PFSK-1 (cell line): ENCODE results near the gene CAPN5.

Experiments
- FOXP2 ChIP-seq: optimal IDR thresholded peaks from 2 replicates; pipeline ENCODE3; 2011; ENCODE audit warnings: borderline replicate concordance, control low read depth, inconsistent platforms; ENCODE audit not compliant: insufficient read depth; ENCODE audit errors: extremely low read length, extremely low read depth
- POLR2AphosphoS5 ChIP-seq: IDR thresholded peaks from 2 replicates; pipeline ENCODE4 v1.6.1; 2012; ENCODE audit warnings: low read depth, mild to moderate bottlenecking, control low read depth, low read length, moderate library complexity
- REST ChIP-seq, 2 experiments: IDR thresholded peaks; 2 replicates each; pipeline versions ENCODE4 v1.6.1 to v1.8.0; 2011 to 2012; ENCODE audit warnings: low read depth in 2 of 2, low read length in 2 of 2, control low read depth in 1 of 2, inconsistent platforms in 1 of 2, mild to moderate bottlenecking in 1 of 2, moderate library complexity in 1 of 2; ENCODE audit not compliant: insufficient read depth in 1 of 2
- SIN3A ChIP-seq: IDR thresholded peaks from 2 replicates; pipeline ENCODE4 v1.6.1; 2012; ENCODE audit warnings: mild to moderate bottlenecking, low read length, moderate library complexity, borderline replicate concordance; ENCODE audit not compliant: insufficient read depth
- TAF1 ChIP-seq: IDR thresholded peaks from 2 replicates; pipeline ENCODE4 v1.6.1; 2012; ENCODE audit warnings: low read length, control low read depth, borderline replicate concordance; ENCODE audit not compliant: insufficient read depth

CAPN5 gene

GRCh38 chr11:77171254-77171653 lies 104.5 kb downstream of the CAPN5 start:
- no peak for TF ChIP-seq REST (IDR thresholded peaks at IDR 0.05; ENCODE audit: insufficient read depth in 1 of 2, low read depth in 2 of 2, low read length in 2 of 2)
- no peak for TF ChIP-seq FOXP2
- no peak for TF ChIP-seq SIN3A
- TF ChIP-seq POLR2AphosphoS5, result no peak
- no peak for TF ChIP-seq TAF1

GRCh38 chr11:77171885-77172665 lies 105.3 kb downstream of the CAPN5 start:
- TF ChIP-seq POLR2AphosphoS5, result no peak
- TF ChIP-seq FOXP2, result no peak
- no peak for TF ChIP-seq TAF1
- TF ChIP-seq REST (IDR thresholded peaks at IDR 0.05; ENCODE audit: insufficient read depth in 1 of 2, low read depth in 2 of 2, low read length in 2 of 2), result no peak
- no peak for TF ChIP-seq SIN3A

GRCh38 chr11:77172666-77172982 lies 105.9 kb downstream of the CAPN5 start:
- TF ChIP-seq FOXP2 (peak; percentile 23), REST (IDR thresholded peaks at IDR 0.05; ENCODE audit: insufficient read depth in 1 of 2, low read depth in 2 of 2, low read length in 2 of 2) (no peak), POLR2AphosphoS5 (no peak), TAF1 (no peak), SIN3A (no peak)

- TF ChIP-seq FOXP2 (peak; percentile 62), SIN3A (no peak)
These were observed 106.7 kb downstream of the CAPN5 start for GRCh38 chr11:77173494-77173893.

DNA sequence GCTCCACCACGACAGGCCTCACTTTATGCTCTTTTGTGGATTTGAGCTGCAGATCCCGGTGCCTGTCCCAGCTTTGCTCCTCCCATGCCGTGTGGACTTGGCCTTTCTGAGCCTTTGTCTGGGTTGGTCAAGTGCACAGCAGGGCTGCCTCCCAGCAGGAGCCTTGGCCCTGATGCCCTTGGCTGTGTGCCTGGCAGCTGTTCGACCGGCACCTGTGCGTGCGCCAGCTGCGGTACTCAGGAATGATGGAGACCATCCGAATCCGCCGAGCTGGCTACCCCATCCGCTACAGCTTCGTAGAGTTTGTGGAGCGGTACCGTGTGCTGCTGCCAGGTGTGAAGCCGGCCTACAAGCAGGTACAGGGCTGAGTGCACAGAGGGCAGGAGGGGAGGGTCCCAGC lies 107.8 kb downstream of the CAPN5 start:
- TF ChIP-seq FOXP2, result no peak
- TF ChIP-seq REST (IDR thresholded peaks at IDR 0.05; ENCODE audit: insufficient read depth in 1 of 2, low read depth in 2 of 2, low read length in 2 of 2), result no peak
- TF ChIP-seq POLR2AphosphoS5, result no peak
- TF ChIP-seq TAF1, result no peak
- TF ChIP-seq SIN3A, result no peak
